ENCODE results near the gene RPAIN.

The RPAIN gene

GRCh38 chr17:5381542-5381941 lies 38.4 kb upstream of the RPAIN start:
- peak; percentile 35 for DNase-seq (ENCODE audit: low read depth)
- H3K4me3 ChIP-seq (ENCODE audit: low read length), result no peak overlapping the region

DNA sequence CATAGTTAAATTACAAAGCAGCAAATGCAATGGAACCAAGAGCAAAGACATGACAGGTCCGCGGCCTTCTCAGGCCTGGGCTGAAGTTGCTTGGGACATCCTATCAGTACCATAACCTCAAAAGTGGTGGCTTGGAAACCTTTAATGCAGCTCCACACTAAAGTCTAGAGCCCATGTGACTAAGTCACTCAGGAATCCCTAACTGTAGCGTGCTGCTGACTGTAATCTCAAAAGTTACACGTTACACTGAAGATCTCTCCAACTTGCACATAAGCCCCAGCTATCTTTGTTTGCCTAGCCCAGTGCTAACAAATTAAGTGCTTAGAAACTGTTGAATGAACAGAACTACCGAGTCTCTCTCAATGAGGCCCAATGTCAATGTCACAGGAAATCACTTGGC lies 28.3 kb upstream of the RPAIN start:
- no peak for DNase-seq (ENCODE audit: low read depth)
- TF ChIP-seq, protein P1, sequence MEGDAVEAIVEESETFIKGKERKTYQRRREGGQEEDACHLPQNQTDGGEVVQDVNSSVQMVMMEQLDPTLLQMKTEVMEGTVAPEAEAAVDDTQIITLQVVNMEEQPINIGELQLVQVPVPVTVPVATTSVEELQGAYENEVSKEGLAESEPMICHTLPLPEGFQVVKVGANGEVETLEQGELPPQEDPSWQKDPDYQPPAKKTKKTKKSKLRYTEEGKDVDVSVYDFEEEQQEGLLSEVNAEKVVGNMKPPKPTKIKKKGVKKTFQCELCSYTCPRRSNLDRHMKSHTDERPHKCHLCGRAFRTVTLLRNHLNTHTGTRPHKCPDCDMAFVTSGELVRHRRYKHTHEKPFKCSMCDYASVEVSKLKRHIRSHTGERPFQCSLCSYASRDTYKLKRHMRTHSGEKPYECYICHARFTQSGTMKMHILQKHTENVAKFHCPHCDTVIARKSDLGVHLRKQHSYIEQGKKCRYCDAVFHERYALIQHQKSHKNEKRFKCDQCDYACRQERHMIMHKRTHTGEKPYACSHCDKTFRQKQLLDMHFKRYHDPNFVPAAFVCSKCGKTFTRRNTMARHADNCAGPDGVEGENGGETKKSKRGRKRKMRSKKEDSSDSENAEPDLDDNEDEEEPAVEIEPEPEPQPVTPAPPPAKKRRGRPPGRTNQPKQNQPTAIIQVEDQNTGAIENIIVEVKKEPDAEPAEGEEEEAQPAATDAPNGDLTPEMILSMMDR (conservative IDR thresholded peaks at IDR 0.05; ENCODE audit: low read length), result no peak
- no peak overlapping the region for H3K4me3 ChIP-seq (ENCODE audit: low read length)

More at GRCh38 chr17:5381542-5381941, 38.4 kb upstream of the RPAIN start:
- TF ChIP-seq, protein P1 (conservative IDR thresholded peaks at IDR 0.05; ENCODE audit: low read length), result no peak

DNA sequence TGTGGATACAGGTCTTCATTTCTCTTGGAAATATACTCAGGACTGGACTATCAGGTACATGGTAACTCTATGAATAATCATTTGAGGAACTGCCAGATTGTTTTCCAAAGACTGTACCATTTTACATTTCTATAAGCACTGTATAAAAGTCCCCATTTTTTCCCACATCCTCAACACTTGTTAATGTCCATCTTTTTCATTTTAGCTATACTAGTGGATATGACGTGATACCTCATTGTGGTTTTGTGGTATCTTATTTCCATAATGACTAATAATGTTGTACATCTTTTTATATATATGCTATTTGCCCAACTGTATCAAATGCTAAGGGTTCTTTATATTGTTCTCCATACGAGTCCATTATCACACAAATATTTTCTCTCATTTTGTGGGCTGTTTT lies 23.4 kb upstream of the RPAIN start:
- no peak for DNase-seq (ENCODE audit: low read depth)
- TF ChIP-seq, protein P1 (conservative IDR thresholded peaks at IDR 0.05; ENCODE audit: low read length), result no peak

GRCh38 chr17:5399767-5400166 lies 20.2 kb upstream of the RPAIN start:
- TF ChIP-seq, protein P1 (conservative IDR thresholded peaks at IDR 0.05; ENCODE audit: low read length), result no peak
- H3K4me3 ChIP-seq (ENCODE audit: low read length), result no peak overlapping the region
- DNase-seq (ENCODE audit: low read depth), result no peak

More for the DNA sequence above, 23.4 kb upstream of the RPAIN start:
- no peak overlapping the region for H3K4me3 ChIP-seq (ENCODE audit: low read length)

DNA sequence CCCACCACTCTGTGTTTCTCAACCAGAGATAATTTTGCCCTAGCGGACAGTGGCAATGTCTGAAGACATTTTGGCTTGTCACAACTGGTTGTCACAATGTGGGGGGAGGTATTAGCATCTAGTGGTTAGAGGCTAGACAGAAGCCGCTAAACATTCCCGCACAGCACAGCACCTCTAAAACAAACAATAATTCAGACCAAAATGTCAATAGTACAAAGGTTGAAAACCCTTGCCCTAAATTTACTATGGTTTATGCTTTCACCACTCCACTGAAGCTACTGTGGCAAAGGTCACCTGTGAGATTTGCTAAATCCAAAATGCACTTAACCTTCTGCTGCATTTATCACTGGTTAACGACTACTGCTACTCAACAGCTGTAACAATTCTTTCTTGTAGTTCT lies 14.6 kb upstream of the RPAIN start:
- DNase-seq (ENCODE audit: low read depth), result no peak
- TF ChIP-seq, protein P1 (conservative IDR thresholded peaks at IDR 0.05; ENCODE audit: low read length), result no peak
- no peak overlapping the region for H3K4me3 ChIP-seq (ENCODE audit: low read length)

DNA sequence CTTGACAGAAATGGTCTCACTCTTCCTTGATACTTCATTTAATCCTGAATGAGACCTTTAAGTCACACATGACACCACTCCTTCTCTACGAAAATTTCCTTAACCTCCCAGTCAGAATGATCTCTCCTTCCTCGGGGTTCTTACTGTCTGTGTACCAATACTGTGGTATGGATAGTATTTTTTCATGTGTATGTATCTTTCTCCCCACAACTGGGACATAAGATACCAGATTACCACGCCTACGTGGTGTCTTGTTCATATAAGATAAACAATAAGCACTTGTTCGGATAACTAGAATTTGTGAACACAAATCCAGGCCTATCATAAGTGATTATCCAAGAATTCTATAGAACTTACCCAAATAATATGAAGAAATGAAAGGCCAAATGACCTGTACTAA lies 11.8 kb upstream of the RPAIN start:
- no peak overlapping the region for H3K4me3 ChIP-seq (ENCODE audit: low read length)
- DNase-seq (ENCODE audit: low read depth), result no peak
- TF ChIP-seq, protein P1 (conservative IDR thresholded peaks at IDR 0.05; ENCODE audit: low read length), result no peak

- TF ChIP-seq, protein P1 (conservative IDR thresholded peaks at IDR 0.05; ENCODE audit: low read length), result no peak
- H3K4me3 ChIP-seq (ENCODE audit: low read length), result no peak overlapping the region
Measured at GRCh38 chr17:5410594-5411272, 9.2 kb upstream of the RPAIN start.

More at GRCh38 chr17:5410594-5411272, 9.2 kb upstream of the RPAIN start:
- DNase-seq (ENCODE audit: low read depth), result no peak
